ENCODE results near the gene PRDM16.

The PRDM16 gene

GRCh38 chr1:3262681-3263286 lies 193.8 kb downstream of the PRDM16 start:
- no peak for DNase-seq (ENCODE audit: low read depth)

GRCh38 chr1:3263790-3264189 lies 194.8 kb downstream of the PRDM16 start:
- no peak for DNase-seq (ENCODE audit: low read depth)

- no peak for DNase-seq (ENCODE audit: low read depth)
Observed at GRCh38 chr1:3264456-3264855, 195.5 kb downstream of the PRDM16 start.

GRCh38 chr1:3265835-3266805 lies 197.1 kb downstream of the PRDM16 start:
- no peak for DNase-seq (ENCODE audit: low read depth)

GRCh38 chr1:3266870-3267549 lies 198.0 kb downstream of the PRDM16 start:
- DNase-seq (ENCODE audit: low read depth), result no peak

- DNase-seq (ENCODE audit: low read depth), result no peak
Observed at GRCh38 chr1:3267550-3268270, 198.7 kb downstream of the PRDM16 start.

- no peak for DNase-seq (ENCODE audit: low read depth)
Observed at GRCh38 chr1:3268281-3268680, 199.3 kb downstream of the PRDM16 start.

- DNase-seq (ENCODE audit: low read depth), result no peak
Observed at GRCh38 chr1:3270403-3271245, 201.6 kb downstream of the PRDM16 start.

GRCh38 chr1:3271866-3272265 lies 202.9 kb downstream of the PRDM16 start:
- DNase-seq (ENCODE audit: low read depth), result no peak

- no peak for DNase-seq (ENCODE audit: low read depth)
Observed at GRCh38 chr1:3272321-3273045, 203.5 kb downstream of the PRDM16 start.

- DNase-seq (ENCODE audit: low read depth), result no peak
Observed at GRCh38 chr1:3273447-3273846, 204.4 kb downstream of the PRDM16 start.

GRCh38 chr1:3274972-3275371 lies 206.0 kb downstream of the PRDM16 start:
- no peak for DNase-seq (ENCODE audit: low read depth)

- no peak for DNase-seq (ENCODE audit: low read depth)
Observed at GRCh38 chr1:3275471-3276340, 206.7 kb downstream of the PRDM16 start.

GRCh38 chr1:3276341-3276800 lies 207.4 kb downstream of the PRDM16 start:
- DNase-seq (ENCODE audit: low read depth), result no peak

GRCh38 chr1:3277011-3277471 lies 208.0 kb downstream of the PRDM16 start:
- DNase-seq (ENCODE audit: low read depth), result no peak

- DNase-seq (ENCODE audit: low read depth), result no peak
Observed at GRCh38 chr1:3277623-3278022, 208.6 kb downstream of the PRDM16 start.

GRCh38 chr1:3278416-3279181 lies 209.6 kb downstream of the PRDM16 start:
- no peak for DNase-seq (ENCODE audit: low read depth)

GRCh38 chr1:3279182-3279470 lies 210.1 kb downstream of the PRDM16 start:
- no peak for DNase-seq (ENCODE audit: low read depth)

- DNase-seq (ENCODE audit: low read depth), result no peak
Observed at GRCh38 chr1:3281735-3282134, 212.7 kb downstream of the PRDM16 start.
